AG10803 (cell line): ENCODE measurements around the gene PTN.

Experiments used
- DNase-seq: peaks from one replicate; pipeline ENCODE4 v3.0.0; 2010; ENCODE audit warnings: low read depth
- H3K4me3 ChIP-seq: 2 replicates; pipeline ENCODE4 v1.5.1; 2011; ENCODE audit warnings: mild to moderate bottlenecking, low read length, control low read depth
- CTCF ChIP-seq: conservative IDR thresholded peaks from 2 replicates; pipeline ENCODE4 v1.5.1; 2011; ENCODE audit warnings: mild to moderate bottlenecking, low read length, control low read depth, inconsistent platforms

Gene PTN

DNA sequence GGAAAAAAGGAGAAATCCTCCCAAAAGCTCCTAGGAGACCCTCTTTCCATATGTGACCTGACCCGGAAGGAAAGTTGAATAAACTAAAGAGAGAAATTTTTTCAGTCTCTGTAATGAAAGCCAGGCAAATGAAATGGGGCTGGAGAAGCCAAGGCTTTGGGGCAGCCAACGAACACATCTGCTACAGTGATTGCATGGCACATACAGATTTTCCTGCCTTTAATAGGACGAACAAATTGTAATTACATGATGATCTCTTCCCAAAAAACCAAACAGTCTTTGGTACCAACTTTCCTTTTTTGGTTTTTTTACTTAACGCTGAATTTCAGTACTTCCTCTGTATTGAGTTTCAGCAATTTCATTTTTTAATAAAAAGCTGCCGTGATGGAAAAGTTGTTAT, 23.5 kb upstream of the PTN start:
- no peak for DNase-seq
- no peak for TF ChIP-seq CTCF
- no peak overlapping the region for H3K4me3 ChIP-seq

DNA sequence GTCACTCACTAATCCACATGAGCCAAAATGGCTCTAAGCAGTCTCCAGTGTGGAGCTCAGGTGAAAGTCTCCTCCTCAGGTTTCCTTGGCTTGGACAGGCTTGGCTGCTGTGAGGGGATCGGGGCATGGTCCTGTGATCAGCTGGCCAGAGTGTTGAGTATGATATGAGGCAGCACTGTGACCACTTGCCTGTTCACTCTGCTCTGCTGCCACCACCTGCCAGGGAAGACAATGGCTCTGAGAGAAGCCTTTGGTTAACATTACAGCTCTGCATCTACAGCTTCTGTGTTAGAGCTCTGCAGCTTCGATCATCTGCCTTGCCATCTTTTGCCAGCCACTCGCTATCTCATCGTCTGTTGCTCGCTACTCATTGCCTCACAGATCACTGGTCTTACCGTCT, 20.1 kb upstream of the PTN start:
- no peak for DNase-seq
- H3K4me3 ChIP-seq = no peak overlapping the region
- no peak for TF ChIP-seq CTCF

- TF ChIP-seq CTCF = no peak
- no peak for DNase-seq
Measured at GRCh38 chr7:137360087-137360679, 16.6 kb upstream of the PTN start.

DNA sequence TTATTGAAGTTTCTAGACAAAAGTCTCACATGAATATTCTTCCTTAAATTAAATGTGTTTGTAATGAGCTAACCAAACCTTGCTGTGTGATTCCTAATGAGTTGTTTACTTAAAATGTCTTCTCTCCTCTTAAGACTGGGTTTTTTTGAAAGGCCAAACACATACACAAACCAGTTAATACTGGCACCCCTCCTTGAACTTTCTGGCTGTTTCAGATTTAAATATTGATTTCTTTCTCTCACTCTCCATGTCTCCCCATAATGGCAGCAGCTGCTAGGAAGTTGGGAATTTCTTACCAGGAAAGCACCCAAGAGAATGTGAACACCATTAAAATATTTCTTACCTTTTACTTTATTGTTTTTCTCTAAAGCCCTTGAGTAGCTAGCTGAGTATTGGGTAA, 11.4 kb upstream of the PTN start:
- DNase-seq = no peak
- no peak overlapping the region for H3K4me3 ChIP-seq
- TF ChIP-seq CTCF = no peak

More at GRCh38 chr7:137360087-137360679, 16.6 kb upstream of the PTN start:
- H3K4me3 ChIP-seq = no peak overlapping the region

GRCh38 chr7:137354396-137354795, 10.9 kb upstream of the PTN start:
- H3K4me3 ChIP-seq = no peak overlapping the region
- TF ChIP-seq CTCF = no peak
- no peak for DNase-seq

DNA sequence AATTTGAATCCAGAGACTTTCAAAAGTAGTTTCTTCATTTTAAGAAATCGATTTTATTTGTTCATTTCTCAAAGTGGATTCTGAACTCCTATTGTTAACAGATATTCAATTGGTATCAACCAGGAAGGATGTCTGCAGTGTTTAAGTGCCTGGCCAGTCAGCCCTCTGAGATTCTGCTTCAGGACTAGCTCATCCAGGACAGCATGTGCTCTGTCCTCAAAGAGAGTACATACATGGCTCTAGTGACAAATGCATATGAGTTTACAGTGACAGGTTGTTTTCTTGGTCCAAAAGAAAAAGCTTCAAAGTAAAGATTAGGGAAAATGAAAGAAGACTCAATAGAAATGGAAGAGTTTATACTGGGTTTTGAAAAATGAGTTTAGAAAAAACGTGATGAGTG, 8.4 kb upstream of the PTN start:
- no peak for DNase-seq
- no peak for TF ChIP-seq CTCF
- no peak overlapping the region for H3K4me3 ChIP-seq

DNA sequence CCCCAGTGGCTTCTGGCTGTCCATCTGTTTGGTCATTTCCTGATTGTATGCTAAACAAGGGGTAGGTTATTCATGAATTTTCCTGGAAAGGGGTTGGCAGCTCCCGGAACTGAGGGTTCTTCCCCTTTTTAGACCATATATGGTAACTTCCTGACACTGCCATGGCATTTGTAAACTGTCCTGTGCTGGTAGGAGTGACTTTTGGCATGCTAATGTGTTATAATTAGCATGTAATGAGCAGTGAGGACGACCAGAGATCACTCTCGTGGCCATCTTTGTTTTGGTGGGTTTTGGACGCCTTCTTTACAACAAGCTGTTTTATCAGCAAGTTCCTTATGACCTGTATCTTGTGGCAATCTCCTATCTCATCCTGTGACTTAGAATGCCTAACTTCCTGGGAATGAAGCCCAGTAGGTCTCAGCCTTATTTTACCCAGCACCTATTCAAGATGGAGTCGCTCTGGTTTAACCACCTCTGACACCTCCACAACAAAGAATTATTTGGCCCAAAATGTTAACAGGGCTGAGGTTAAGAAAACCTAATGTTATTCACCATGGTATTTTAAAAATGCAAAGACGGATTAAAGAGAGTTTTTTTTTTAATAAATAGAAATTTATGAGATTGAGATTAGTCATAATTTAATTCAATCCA, 2.4 kb upstream of the PTN start:
- TF ChIP-seq CTCF = no peak
- DNase-seq = no peak
- no peak overlapping the region for H3K4me3 ChIP-seq
